ENCODE data around the gene PRKCQ. TPM values are rescaled to one million over a fixed set of nuclear protein-coding genes. Genes with fewer than 3 reads are reported as not detected.

Gene PRKCQ
- total and polyA plus RNA-seq, 2 of the 13 experiments (the other 11 are each of a cell fraction or from before 2014, with no cell fraction given) = 0.13 to 0.35 TPM

GRCh38 chr10:6507311-6507710 is 72.8 kb downstream of the PRKCQ start (continued):
- TF ChIP-seq HOMEZ (CRISPR knock-in tag; IDR thresholded peaks at IDR 0.05; ENCODE audit: low read depth) = no peak
- TF ChIP-seq ZNF75D (CRISPR knock-in tag; IDR thresholded peaks at IDR 0.05; ENCODE audit: borderline replicate concordance) = no peak
- no peak for TF ChIP-seq ZFY (CRISPR knock-in tag; IDR thresholded peaks at IDR 0.05)
- no peak for TF ChIP-seq ZNF746 (CRISPR knock-in tag; IDR thresholded peaks at IDR 0.05)
- TF ChIP-seq CCDC6 (CRISPR knock-in tag; IDR thresholded peaks at IDR 0.05) = no peak
- TF ChIP-seq ZNF513 (CRISPR knock-in tag; conservative IDR thresholded peaks at IDR 0.05) = no peak
- no peak for TF ChIP-seq ZNF276 (CRISPR knock-in tag; IDR thresholded peaks at IDR 0.05; ENCODE audit: low read depth)

- Histone ChIP-seq H3K4me3 (replicated peaks in 1 of 3; ENCODE audit: insufficient read depth in 1 of 3, low read depth in 2 of 3, low read length in 3 of 3) (no peak overlapping the region), H3K79me2 (ENCODE audit: insufficient read depth, low read length) (no peaks in the 10 kb centered on the region), H4K20me1 (ENCODE audit: insufficient read depth, low read length) (no peaks in the 10 kb centered on the region), H3K27ac (ENCODE audit: extremely low read length, insufficient read depth, low read length) (no peak overlapping the region), H3K4me2 (ENCODE audit: low read depth, low read length) (no peak overlapping the region), H3K36me3 (replicated peaks in 1 of 2; ENCODE audit: control insufficient read depth in 1 of 2, insufficient read depth in 2 of 2, low read length in 2 of 2) (no peaks in the 10 kb centered on the region), H3K27me3 (ENCODE audit: control insufficient read depth in 1 of 2, insufficient read depth in 2 of 2, low read length in 2 of 2) (peaks cover 0 to 6% of the 10 kb centered on the region in 2 experiments; a peak in 2 of 5 replicates), H3K4me1 (ENCODE audit: insufficient read depth, low read length) (no peaks in the 10 kb centered on the region), H3K9ac (ENCODE audit: insufficient read depth, low read depth, low read length) (no peak overlapping the region), H2AFZ (ENCODE audit: low read length) (no peak overlapping the region), H3K9me3 (ENCODE audit: low read length) (no peaks in the 10 kb centered on the region)
- TF ChIP-seq KDM3A (CRISPR knock-in tag; IDR thresholded peaks at IDR 0.05; ENCODE audit: low read depth) = no peak
- no peak for TF ChIP-seq ZNF709 (CRISPR knock-in tag; IDR thresholded peaks at IDR 0.05)
- no peak for TF ChIP-seq ZBTB20 (CRISPR knock-in tag; IDR thresholded peaks at IDR 0.05; ENCODE audit: borderline replicate concordance, low read depth)
- no peak for TF ChIP-seq HNRNPL (IDR thresholded peaks at IDR 0.05; ENCODE audit: low read depth, low read length)
- no peak for TF ChIP-seq ZNF460 (CRISPR knock-in tag; IDR thresholded peaks at IDR 0.05; ENCODE audit: borderline replicate concordance)
- no peak for TF ChIP-seq JUN (CRISPR knock-in tag; IDR thresholded peaks at IDR 0.05)
- TF ChIP-seq GABPA (IDR thresholded peaks at IDR 0.05; ENCODE audit: low read depth, low read length) = no peak
- no peak for TF ChIP-seq GABPA (CRISPR knock-in tag; IDR thresholded peaks at IDR 0.05; ENCODE audit: low read depth)
- TF ChIP-seq PHB2 (IDR thresholded peaks at IDR 0.05; ENCODE audit: partially characterized antibody) = no peak
- no peak for TF ChIP-seq ZNF124 (CRISPR knock-in tag; IDR thresholded peaks at IDR 0.05)
- TF ChIP-seq ZNF335 (CRISPR knock-in tag; IDR thresholded peaks at IDR 0.05) = no peak
- no peak for DNase-seq (ENCODE audit: low spot score)
- in situ Hi-C loops (cut with HindIII; ENCODE audit: extremely low pct_ligation_motif_present, low pct_unique_long_range_greater_than_20kb) (no loop called here), intact Hi-C loops (cut with micrococcal nuclease; ENCODE audit: unreplicated experiment) (no loop called here)
- FAIRE-seq = no peak
- CTCF ChIA-PET (ENCODE audit: low intra/inter-chr PET ratio, low total read pairs) = no interaction called here
- ATAC-seq = no peak
- no TSS peak for BruUV-seq (replicated peaks)
- POLR2A ChIA-PET = no interaction called here
Observed at GRCh38 chr10:6505300-6505699, 74.8 kb downstream of the PRKCQ start.

Data from HepG2 (cell line).